Activated T-helper 1 cell treated with anti-CD3 and anti-CD28 coated beads, Interleukin-12 subunit alpha, Interleukin-12 subunit beta, Interleukin-2, Interleukin-4 antibody, amounts not matched to agents 30 ng/mL and 10 ng/mL and 1 ng/mL, durations not matched to agents 14 hours and 24 hours and 36 hours (primary cell): ENCODE data around the gene USP6NL. TPM values are rescaled to one million over a fixed set of nuclear protein-coding genes. Genes with fewer than 3 reads are reported as not detected.
"Not testable (repeated sequence)": the region's sequence is repeated elsewhere in the genome, so short reads cannot be mapped to it uniquely, and the experiment has no call there.

Experiments used
- DNase-seq: peaks from one replicate; pipeline ENCODE4 v3.0.0; 2021; ENCODE audit warnings: low spot score
- H3K27ac Mint-ChIP-seq: one replicate; pipeline ENCODE4 v1.8.0; 2021; ENCODE audit warnings: mild to moderate bottlenecking, mixed read lengths
- H3K27me3 Mint-ChIP-seq: one replicate; pipeline ENCODE4 v1.8.0; 2022; ENCODE audit warnings: mild to moderate bottlenecking, moderate library complexity, mixed read lengths; ENCODE audit not compliant: insufficient read depth
- H3K36me3 Mint-ChIP-seq: one replicate; pipeline ENCODE4 v1.8.0; 2021; ENCODE audit warnings: low read depth, mixed read lengths
- H3K4me1 Mint-ChIP-seq: one replicate; pipeline ENCODE4 v1.8.0; 2021; ENCODE audit warnings: low read depth, mixed read lengths
- H3K4me3 Mint-ChIP-seq: one replicate; pipeline ENCODE4 v1.8.0; 2021; ENCODE audit warnings: mild to moderate bottlenecking, moderate library complexity, mixed read lengths
- H3K9me3 Mint-ChIP-seq: one replicate; pipeline ENCODE4 v1.8.0; 2021; ENCODE audit warnings: mixed read lengths
- intact Hi-C: fragments of 100-400 bp; cut with micrococcal nuclease; formaldehyde crosslinking; loops from one replicate; pipeline ENCODE4 v1.15.1; 2024
- total RNA-seq: library from RNA; stranded (reverse); gene quantifications from 2 replicates; pipeline ENCODE4 v1.2.3, GENCODE V29; 2022

Gene USP6NL
- total RNA-seq, 1 donor from 2014 or later = 0.78 TPM

DNA sequence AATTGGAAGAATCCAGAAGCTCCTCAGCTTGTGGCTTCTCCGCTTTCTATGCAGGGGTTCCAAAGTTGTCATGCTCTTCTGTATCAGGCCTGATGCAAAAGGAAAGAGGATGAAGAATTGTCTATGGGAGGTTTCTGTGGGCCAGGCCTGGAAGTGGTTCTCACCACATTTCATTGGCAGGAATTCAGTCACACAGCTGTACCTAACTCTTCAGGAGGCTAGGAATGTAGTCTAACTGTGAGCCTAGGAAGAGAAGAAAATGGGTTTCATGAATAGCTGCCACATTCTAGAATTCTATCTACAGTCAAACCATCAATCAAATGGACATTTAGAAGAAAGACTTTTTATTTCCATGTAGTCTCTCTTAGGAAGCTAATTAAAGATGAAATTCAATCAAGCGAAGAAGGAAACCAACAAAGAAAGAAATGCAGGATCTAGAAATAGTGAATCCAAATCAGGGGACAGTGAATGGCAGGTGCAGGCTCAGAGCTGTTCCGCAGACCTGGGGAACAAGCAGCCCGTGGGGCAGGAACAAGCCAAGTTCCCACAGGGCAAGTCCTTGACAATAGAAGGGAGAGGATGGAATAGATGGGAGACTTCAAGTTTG lies 25.4 kb upstream of the USP6NL start:
- Mint-ChIP-seq H3K27me3 (peaks cover 42% of the 10 kb centered on the region), H3K4me1 (peaks cover 19% of the 10 kb centered on the region)
- intact Hi-C loops = no loop called here

DNA sequence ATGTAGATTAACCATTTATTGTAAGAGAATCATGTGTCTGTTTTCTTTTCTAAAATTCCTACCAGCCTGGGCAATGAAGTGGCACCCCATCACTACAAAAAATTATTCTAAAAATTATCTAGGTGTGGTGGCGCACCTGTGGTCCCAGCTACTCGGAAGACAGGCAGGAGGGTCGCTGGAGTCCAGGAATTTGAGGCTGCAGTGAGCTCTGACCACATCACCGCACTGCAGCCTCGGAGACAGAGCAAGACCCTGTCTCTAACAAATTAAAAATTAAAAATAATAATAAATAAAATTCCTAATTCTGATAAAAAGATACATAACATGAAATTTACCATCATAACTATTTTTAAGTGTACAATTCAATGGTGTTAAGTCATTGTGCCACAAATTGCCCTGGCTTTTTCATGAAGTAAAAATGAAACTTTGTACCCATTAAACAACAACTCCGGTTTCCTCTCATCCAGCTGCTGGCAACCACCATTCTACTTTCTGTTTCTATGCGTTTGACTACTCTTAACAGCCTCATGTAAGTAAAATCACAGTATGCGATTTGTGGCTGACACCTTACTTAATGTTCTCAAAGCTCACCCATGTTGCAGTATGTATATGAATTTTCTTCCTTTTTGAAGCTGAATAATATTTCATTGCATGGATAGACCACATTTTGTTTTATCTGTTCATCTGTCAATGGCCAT lies 20.6 kb upstream of the USP6NL start:
- H3K27me3 Mint-ChIP-seq = peaks cover 39% of the 10 kb centered on the region
- DNase-seq = peak; percentile 27
- H3K27ac Mint-ChIP-seq = peak overlapping the region; percentile 59
- intact Hi-C loops = loop anchor here (1.0 to 2.0 kb wide), 6 partner anchors 19 to 231 kb away; no protein-coding TSS in a partner anchor
- peaks cover 1% of the 10 kb centered on the region for H3K36me3 Mint-ChIP-seq
- H3K4me1 Mint-ChIP-seq = peaks cover 19% of the 10 kb centered on the region
- peaks cover 3% of the 10 kb centered on the region for H3K9me3 Mint-ChIP-seq
- H3K4me3 Mint-ChIP-seq = peak overlapping the region; percentile 24

More for the DNA sequence above, 25.4 kb upstream of the USP6NL start:
- Mint-ChIP-seq H3K27ac (no peak overlapping the region), H3K4me3 (no peak overlapping the region), H3K9me3 (peaks cover 3% of the 10 kb centered on the region), H3K36me3 (no peaks in the 10 kb centered on the region)
- no peak for DNase-seq

DNA sequence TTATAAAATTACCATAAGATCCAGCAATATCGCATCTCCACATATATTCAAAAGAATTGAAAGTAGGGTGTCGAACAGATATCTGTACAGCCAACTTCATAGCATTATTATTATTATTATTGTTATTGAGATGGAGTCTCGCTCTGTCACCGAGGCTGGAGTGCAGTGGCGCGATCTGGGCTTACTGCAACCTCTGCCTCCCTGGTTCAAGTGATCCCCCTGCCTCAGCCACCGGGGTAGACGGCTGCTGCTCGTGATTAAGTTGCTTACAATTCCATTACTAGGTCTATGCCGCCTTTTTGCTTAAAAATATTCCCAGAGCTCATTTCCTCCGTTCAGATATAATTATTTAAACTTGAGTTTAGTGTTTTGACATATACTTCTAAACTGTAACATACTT lies 19.8 kb upstream of the USP6NL start:
- peaks cover 1% of the 10 kb centered on the region for H3K36me3 Mint-ChIP-seq
- H3K4me3 Mint-ChIP-seq = no peak overlapping the region
- H3K4me1 Mint-ChIP-seq = peaks cover 19% of the 10 kb centered on the region
- H3K27me3 Mint-ChIP-seq = peaks cover 32% of the 10 kb centered on the region
- H3K27ac Mint-ChIP-seq = no peak overlapping the region
- DNase-seq = no peak
- intact Hi-C loops = no loop called here
- peaks cover 3% of the 10 kb centered on the region for H3K9me3 Mint-ChIP-seq

GRCh38 chr10:11629731-11630130 lies 18.3 kb upstream of the USP6NL start:
- intact Hi-C loops = no loop called here
- Mint-ChIP-seq H3K4me1 (peaks cover 32% of the 10 kb centered on the region), H3K4me3 (no peak overlapping the region), H3K27me3 (peaks cover 28% of the 10 kb centered on the region), H3K27ac (no peak overlapping the region), H3K36me3 (peaks cover 1% of the 10 kb centered on the region), H3K9me3 (no peaks in the 10 kb centered on the region)
- no peak for DNase-seq

- H3K4me3 Mint-ChIP-seq, intact Hi-C loops, DNase-seq, H3K27ac Mint-ChIP-seq, H3K9me3 Mint-ChIP-seq, H3K36me3 Mint-ChIP-seq: not testable (repeated sequence)
- Mint-ChIP-seq H3K27me3 (peaks cover 24% of the 10 kb centered on the region), H3K4me1 (peaks cover 24% of the 10 kb centered on the region)
These were observed 16.5 kb upstream of the USP6NL start for GRCh38 chr10:11627941-11628340.

DNA sequence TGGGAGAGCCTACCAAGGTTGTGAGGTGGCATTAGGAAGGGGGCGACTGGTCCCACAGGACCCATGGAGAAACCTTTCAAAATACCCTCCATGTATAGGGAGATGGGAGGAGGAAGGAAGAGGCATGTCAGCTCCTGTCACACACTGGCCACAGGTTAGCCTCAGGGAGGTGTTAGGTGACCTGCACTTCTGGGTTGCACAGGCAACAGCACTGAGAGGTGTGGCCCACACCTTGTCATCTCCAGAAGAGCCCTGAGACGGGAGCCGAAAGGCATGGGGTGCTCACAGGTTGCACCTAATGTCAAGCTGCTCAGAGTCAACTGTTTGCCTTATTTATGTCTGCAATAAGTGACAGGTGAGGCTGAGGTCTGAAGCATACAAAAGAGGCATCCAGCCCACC lies 14.6 kb upstream of the USP6NL start:
- intact Hi-C loops = no loop called here
- peaks cover 28% of the 10 kb centered on the region for H3K27me3 Mint-ChIP-seq
- peaks cover 12% of the 10 kb centered on the region for H3K4me1 Mint-ChIP-seq
- H3K9me3 Mint-ChIP-seq = no peaks in the 10 kb centered on the region
- no peak overlapping the region for H3K4me3 Mint-ChIP-seq
- DNase-seq = no peak
- H3K27ac Mint-ChIP-seq = no peak overlapping the region
- peaks cover 1% of the 10 kb centered on the region for H3K36me3 Mint-ChIP-seq

DNA sequence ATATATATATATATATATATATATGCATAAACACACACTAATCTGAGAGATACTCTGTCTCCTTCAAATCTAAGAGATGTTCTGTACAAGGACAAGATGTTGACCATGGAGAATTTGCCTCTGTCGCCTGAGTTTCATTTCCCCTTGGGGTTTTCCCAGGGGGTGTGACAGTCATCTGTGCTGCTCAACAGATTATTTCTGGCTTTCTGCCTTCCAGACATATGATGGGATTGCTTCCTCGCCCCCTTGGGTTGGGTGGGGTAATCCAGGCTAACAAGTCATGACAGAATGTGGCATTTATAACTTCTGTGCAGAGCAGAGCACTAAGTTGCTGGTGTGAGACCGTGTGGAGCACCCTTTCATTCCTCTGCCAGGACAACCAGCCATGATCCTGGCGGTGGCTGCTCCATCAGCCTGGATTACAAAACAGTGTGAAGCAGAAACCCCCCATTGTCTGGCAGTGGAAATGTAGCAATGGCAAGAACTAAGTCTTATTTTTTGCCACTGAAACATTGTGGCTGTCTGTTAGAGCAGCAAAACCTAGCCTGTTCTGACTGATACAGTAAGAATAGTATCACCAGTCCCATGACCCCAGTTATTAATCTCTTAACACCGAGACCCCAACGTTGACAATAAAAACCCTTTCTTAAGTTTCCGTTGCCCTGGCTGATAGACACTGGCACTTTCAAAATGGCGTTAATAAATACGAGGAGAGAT lies 13.7 kb upstream of the USP6NL start:
- Mint-ChIP-seq H3K9me3 (no peaks in the 10 kb centered on the region), H3K4me1 (peaks cover 12% of the 10 kb centered on the region), H3K36me3 (peaks cover 1% of the 10 kb centered on the region), H3K27ac (no peak overlapping the region), H3K27me3 (peaks cover 27% of the 10 kb centered on the region), H3K4me3 (no peak overlapping the region)
- no peak for DNase-seq
- intact Hi-C loops = no loop called here

DNA sequence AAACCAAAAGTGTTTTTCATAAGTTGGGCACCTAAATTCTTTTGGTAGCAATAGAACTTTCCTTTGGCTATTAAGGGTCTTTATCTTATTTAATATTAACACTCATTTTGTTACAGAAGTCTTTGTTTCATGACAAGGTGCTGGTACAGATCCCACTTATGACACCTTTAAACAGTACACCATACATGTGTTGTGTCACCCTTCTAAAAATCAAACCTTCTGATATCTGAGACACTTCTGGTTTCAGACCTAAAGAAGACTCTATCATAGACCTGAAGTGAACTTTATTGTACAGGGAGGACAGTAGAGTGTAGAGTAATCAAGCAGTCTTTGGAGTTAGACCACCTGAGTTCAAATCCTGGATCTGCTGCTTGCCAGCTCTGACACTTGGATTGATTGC lies 5.8 kb upstream of the USP6NL start:
- intact Hi-C loops = no loop called here
- H3K36me3 Mint-ChIP-seq = no peaks in the 10 kb centered on the region
- H3K9me3 Mint-ChIP-seq = peaks cover 11% of the 10 kb centered on the region
- H3K27me3 Mint-ChIP-seq = peaks cover 32% of the 10 kb centered on the region
- H3K27ac Mint-ChIP-seq = no peak overlapping the region
- peaks cover 4% of the 10 kb centered on the region for H3K4me1 Mint-ChIP-seq
- no peak overlapping the region for H3K4me3 Mint-ChIP-seq
- no peak for DNase-seq

- H3K4me1 Mint-ChIP-seq = peaks cover 9% of the 10 kb centered on the region
- peaks cover 11% of the 10 kb centered on the region for H3K9me3 Mint-ChIP-seq
- H3K27ac Mint-ChIP-seq = no peak overlapping the region
- peaks cover 2% of the 10 kb centered on the region for H3K36me3 Mint-ChIP-seq
- intact Hi-C loops = no loop called here
- H3K27me3 Mint-ChIP-seq = peaks cover 32% of the 10 kb centered on the region
- no peak overlapping the region for H3K4me3 Mint-ChIP-seq
- DNase-seq = no peak
These were observed 4.6 kb upstream of the USP6NL start for GRCh38 chr10:11616021-11616420.

DNA sequence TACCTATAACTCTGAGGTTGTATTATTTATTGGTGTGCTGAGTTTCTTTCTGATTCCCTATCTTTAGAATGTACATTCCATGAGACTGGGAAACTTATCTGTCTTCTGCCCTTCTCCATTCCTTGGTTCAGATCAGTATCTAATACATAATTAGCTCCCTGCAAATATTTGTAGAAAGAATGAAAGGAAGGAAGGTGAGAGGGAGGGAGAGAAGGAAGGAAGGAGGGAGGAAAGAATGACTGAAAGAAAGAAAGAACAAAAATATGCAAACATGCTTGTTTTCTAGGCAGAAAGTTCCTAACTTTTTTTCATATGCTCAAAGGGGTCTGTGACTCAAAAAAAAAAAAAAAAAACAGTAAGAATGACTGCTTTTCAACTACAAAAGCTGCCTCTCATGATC lies 3.9 kb upstream of the USP6NL start:
- Mint-ChIP-seq H3K27ac (no peak overlapping the region), H3K9me3 (peaks cover 11% of the 10 kb centered on the region), H3K4me1 (peaks cover 13% of the 10 kb centered on the region), H3K4me3 (no peak overlapping the region), H3K27me3 (peaks cover 36% of the 10 kb centered on the region), H3K36me3 (peaks cover 2% of the 10 kb centered on the region)
- intact Hi-C loops = no loop called here
- DNase-seq = no peak

- Mint-ChIP-seq H3K27ac (peak overlapping the region; percentile 52), H3K36me3 (peaks cover 2% of the 10 kb centered on the region), H3K4me1 (peaks cover 27% of the 10 kb centered on the region), H3K27me3 (peaks cover 40% of the 10 kb centered on the region), H3K4me3 (peak overlapping the region; percentile 89), H3K9me3 (peaks cover 10% of the 10 kb centered on the region)
- intact Hi-C loops = loop anchor here (1.0 to 5.0 kb wide), 3 partner anchors 20 to 75 kb away; no protein-coding TSS in a partner anchor
- no peak for DNase-seq
These were observed 861 bp upstream of the USP6NL start for GRCh38 chr10:11612021-11613001.

DNA sequence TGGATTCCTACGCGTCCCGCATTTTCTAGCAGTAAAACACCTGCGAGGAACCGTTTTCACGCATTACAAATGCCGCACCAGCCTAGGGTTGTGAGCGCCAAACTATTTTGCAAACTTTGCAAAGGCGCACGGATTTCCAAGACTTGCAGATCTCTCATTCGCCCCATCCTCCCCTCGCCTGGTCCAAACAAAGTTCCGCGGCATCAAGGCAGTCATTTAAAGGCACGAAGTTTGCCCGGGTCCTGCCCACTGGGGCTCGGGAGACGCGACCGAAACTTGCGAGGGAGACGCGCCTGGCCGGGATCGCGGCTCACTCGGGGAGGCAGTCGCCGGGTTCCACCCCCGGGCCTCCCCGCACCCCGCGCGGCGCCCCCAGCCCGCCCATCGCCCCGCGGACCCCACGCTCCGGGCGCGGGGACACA lies 613 bp downstream of the USP6NL start:
- H3K4me1 Mint-ChIP-seq = peaks cover 29% of the 10 kb centered on the region

More for the DNA sequence above, 613 bp downstream of the USP6NL start:
- Mint-ChIP-seq H3K27ac (no peak overlapping the region), H3K27me3 (peaks cover 48% of the 10 kb centered on the region), H3K4me3 (peak overlapping the region; percentile 79), H3K36me3 (peaks cover 2% of the 10 kb centered on the region), H3K9me3 (no peaks in the 10 kb centered on the region)
- intact Hi-C loops = loop anchor here (1.0 to 5.0 kb wide), 3 partner anchors 74 to 100 kb away; no protein-coding TSS in a partner anchor
- DNase-seq = no peak
